HPDE6-E6E7 (cell line): Measurements from ENCODE around the gene NEDD4L.

ENCODE experiments used
- DNase-seq: peaks from one replicate; pipeline ENCODE4 v3.0.0; 2011; ENCODE audit warnings: missing footprints; ENCODE audit errors: extremely low spot score

The NEDD4L gene

GRCh38 chr18:58052960-58053359 is 8.9 kb downstream of the NEDD4L start:
- no peak for DNase-seq

GRCh38 chr18:58054041-58054781 is 10.2 kb downstream of the NEDD4L start:
- no peak for DNase-seq

GRCh38 chr18:58055890-58056558 is 12.0 kb downstream of the NEDD4L start:
- DNase-seq, result no peak

- no peak for DNase-seq
Observed at GRCh38 chr18:58056852-58057251, 12.8 kb downstream of the NEDD4L start.

GRCh38 chr18:58057291-58057965 is 13.4 kb downstream of the NEDD4L start:
- no peak for DNase-seq

GRCh38 chr18:58058720-58059119 is 14.7 kb downstream of the NEDD4L start:
- DNase-seq, result no peak

GRCh38 chr18:58060254-58060653 is 16.2 kb downstream of the NEDD4L start:
- DNase-seq, result no peak

- DNase-seq, result no peak
Observed at GRCh38 chr18:58061349-58061748, 17.3 kb downstream of the NEDD4L start.

- no peak for DNase-seq
Observed at GRCh38 chr18:58064406-58064998, 20.5 kb downstream of the NEDD4L start.

GRCh38 chr18:58065956-58066355 is 21.9 kb downstream of the NEDD4L start:
- DNase-seq, result no peak

- DNase-seq, result no peak
Observed at GRCh38 chr18:58067601-58068000, 23.6 kb downstream of the NEDD4L start.

- no peak for DNase-seq
Observed at GRCh38 chr18:58069099-58069498, 25.1 kb downstream of the NEDD4L start.

GRCh38 chr18:58069721-58070292 is 25.8 kb downstream of the NEDD4L start:
- no peak for DNase-seq

GRCh38 chr18:58076052-58076451 is 32.0 kb downstream of the NEDD4L start:
- no peak for DNase-seq

- no peak for DNase-seq
Observed at GRCh38 chr18:58077329-58077728, 33.3 kb downstream of the NEDD4L start.

- DNase-seq, result no peak
Observed at GRCh38 chr18:58078889-58079573, 35.0 kb downstream of the NEDD4L start.

GRCh38 chr18:58080451-58080850 is 36.4 kb downstream of the NEDD4L start:
- DNase-seq, result no peak

GRCh38 chr18:58087928-58088690 is 44.1 kb downstream of the NEDD4L start:
- peak; percentile 88 for DNase-seq

GRCh38 chr18:58088691-58089065 is 44.7 kb downstream of the NEDD4L start:
- DNase-seq, result no peak

GRCh38 chr18:58091099-58091611 is 47.1 kb downstream of the NEDD4L start:
- peak; percentile 34 for DNase-seq
